Endothelial cell of umbilical vein (primary cell): ENCODE results near the gene BABAM2. TPM values are rescaled to one million over a fixed set of nuclear protein-coding genes. Genes with fewer than 3 reads are reported as not detected.

Experiments
- BruUV-seq: library from RNA; stranded (reverse); fragments of 400-500 nt; replicated peaks from 2 replicates; lab custom pipeline; 2021; lab: Mats Ljungman, UMichigan
- CTCF ChIA-PET: fragments of 300-600, 350-600 bp; sonication (Branson Sonifier 250); formaldehyde crosslinking; loops from one replicate; lab custom pipeline; 2021; ENCODE audit warnings: antibody characterized with exemption, inconsistent platforms; lab: Charles Lee
- POLR2A ChIA-PET: fragments of 300-600, 350-600 bp; sonication (Branson Sonifier 250); formaldehyde crosslinking; loops from one replicate; lab custom pipeline; 2021; ENCODE audit warnings: antibody characterized with exemption, inconsistent platforms; lab: Charles Lee
- DNase-seq: peaks from one replicate; pipeline ENCODE4 v3.0.0-alpha.2; 2011; ENCODE audit warnings: low read depth, low spot score
- FAIRE-seq: peaks from 2 replicates; lab custom pipeline; 2011; peaks lifted over from hg19 to GRCh38; lab: Jason Lieb, UNC
- H2AFZ ChIP-seq: 2 replicates; pipeline ENCODE4 v1.6.0; 2012; ENCODE audit warnings: low read depth, low read length, control low read depth, inconsistent platforms
- H3K27ac ChIP-seq: 2 replicates; pipeline ENCODE4 v1.5.1; 2011; ENCODE audit warnings: low read depth, mild to moderate bottlenecking, control low read depth, low read length, moderate library complexity; ENCODE audit not compliant: insufficient read depth
- H3K27me3 ChIP-seq, 2 experiments: 2 replicates each; pipeline versions ENCODE4 v1.6.0 to v1.6.1; 2011; ENCODE audit warnings: low read length in 2 of 2, mixed read lengths in 1 of 2; ENCODE audit not compliant: control insufficient read depth in 2 of 2, insufficient read depth in 2 of 2
- H3K36me3 ChIP-seq, 2 experiments: 2 replicates in 1 of 2; 3 replicates in 1 of 2; pipeline ENCODE4 v1.5.1; 2011; ENCODE audit warnings: low read length in 2 of 2, mild to moderate bottlenecking in 1 of 2, moderate library complexity in 1 of 2; ENCODE audit not compliant: control insufficient read depth in 2 of 2, insufficient read depth in 2 of 2; ENCODE audit errors: extremely low read depth in 1 of 2
- H3K4me1 ChIP-seq: 3 replicates; pipeline ENCODE4 v1.5.1; 2011; ENCODE audit warnings: mild to moderate bottlenecking, low read length; ENCODE audit not compliant: control insufficient read depth, insufficient read depth; ENCODE audit errors: extremely low read depth
- H3K4me2 ChIP-seq: 2 replicates; pipeline ENCODE4 v1.6.1; 2011; ENCODE audit warnings: low read length, control low read depth, mixed read lengths; ENCODE audit not compliant: insufficient read depth
- H3K4me3 ChIP-seq, 3 experiments: fragments of 200-600 bp in 1 of 3; sonication (generic), shearing (Covaris generic) in 1 of 3; replicated peaks in 1 of 3; 2 replicates each; pipeline ENCODE4 v1.5.1; 2011 to 2016; ENCODE audit warnings: control low read depth in 3 of 3, low read length in 3 of 3, mild to moderate bottlenecking in 2 of 3, inconsistent platforms in 1 of 3, low read depth in 1 of 3, moderate library complexity in 1 of 3; ENCODE audit not compliant: insufficient read depth in 1 of 3
- H3K79me2 ChIP-seq: 2 replicates; pipeline ENCODE4 v1.6.0; 2012; ENCODE audit warnings: low read length, inconsistent platforms; ENCODE audit not compliant: control insufficient read depth, insufficient read depth
- H3K9ac ChIP-seq: replicated peaks from 2 replicates; pipeline ENCODE3; 2011; ENCODE audit warnings: low read length, control low read depth; ENCODE audit not compliant: insufficient read depth; ENCODE audit errors: extremely low read depth
- H3K9me1 ChIP-seq: replicated peaks from 3 replicates; pipeline ENCODE4 v1.6.0; 2011; ENCODE audit warnings: mild to moderate bottlenecking, low read length; ENCODE audit not compliant: control insufficient read depth, insufficient read depth; ENCODE audit errors: extremely low read depth
- H3K9me3 ChIP-seq: replicated peaks from 2 replicates; pipeline ENCODE4 v1.5.1; 2012; ENCODE audit warnings: low read length, inconsistent platforms; ENCODE audit not compliant: control insufficient read depth, insufficient read depth
- H4K20me1 ChIP-seq: replicated peaks from 2 replicates; pipeline ENCODE3; 2011; ENCODE audit warnings: mild to moderate bottlenecking, low read length; ENCODE audit not compliant: control insufficient read depth, insufficient read depth; ENCODE audit errors: extremely low read depth
- EZH2 ChIP-seq: IDR thresholded peaks from 2 replicates; pipeline ENCODE4 v1.6.1; 2012; ENCODE audit warnings: borderline replicate concordance, low read depth, mild to moderate bottlenecking, moderate library complexity, low read length, inconsistent platforms; ENCODE audit not compliant: severe bottlenecking
- FOS ChIP-seq: IDR thresholded peaks from 2 replicates; pipeline ENCODE4 v1.6.1; 2011; ENCODE audit warnings: mild to moderate bottlenecking, low read length, moderate library complexity, borderline replicate concordance; ENCODE audit not compliant: insufficient read depth
- GATA2 ChIP-seq: IDR thresholded peaks from 2 replicates; pipeline ENCODE4 v1.7.0; 2011; ENCODE audit warnings: low read depth, mild to moderate bottlenecking, moderate library complexity, mixed read lengths, low read length; ENCODE audit not compliant: insufficient read length, insufficient read depth
- JUN ChIP-seq: IDR thresholded peaks from 2 replicates; pipeline ENCODE4 v1.6.1; 2011; ENCODE audit warnings: borderline replicate concordance, low read depth; ENCODE audit not compliant: insufficient read length, insufficient read depth
- MYC ChIP-seq: IDR thresholded peaks from one replicate; pipeline ENCODE4 v1.6.1; 2011; ENCODE audit warnings: mild to moderate bottlenecking, low read depth, low read length
- POLR2A ChIP-seq: IDR thresholded peaks from 2 replicates; pipeline ENCODE4 v1.6.1; 2012; ENCODE audit warnings: low read depth, mild to moderate bottlenecking, control low read depth, low read length
- POLR2AphosphoS5 ChIP-seq: IDR thresholded peaks from 2 replicates; pipeline ENCODE4 v1.6.1; 2012; ENCODE audit warnings: low read depth, mild to moderate bottlenecking, control low read depth, low read length, moderate library complexity; ENCODE audit not compliant: insufficient read depth
- dilution Hi-C: fragments of 300-500 bp; cut with MboI; formaldehyde crosslinking; loops from one replicate; pipeline ENCODE4 v1.15.0; 2019; ENCODE audit warnings: low sequenced_read_pairs; ENCODE audit not compliant: extremely low pct_ligation_motif_present
- intact Hi-C: fragments of 100-400 bp; cut with micrococcal nuclease; formaldehyde crosslinking; loops from one replicate; pipeline ENCODE4 v1.10.0; 2022
- polyA plus RNA-seq, 4 experiments: library from polyadenylated mRNA; depleted of rRNA in 3 of 4; stranded (reverse) in 3 of 4; unstranded in 1 of 4; fragments of >200 nt; gene quantifications; 2 replicates each; pipeline versions ENCODE4 v1.2.1 to v1.2.3, GENCODE V29; 2011 to 2012; ENCODE audit warnings: missing spikeins in 1 of 4
- total RNA-seq: library from RNA; stranded (reverse); gene quantifications from 2 replicates; pipeline ENCODE4 v1.2.3, GENCODE V29; 2021
- TF ChIP-seq, protein P1 (sequence below): IDR thresholded peaks from 2 replicates; pipeline ENCODE4 v1.6.1; 2011; ENCODE audit not compliant: insufficient read depth, insufficient read length
- TF ChIP-seq, protein P2 (sequence below), 2 donors: IDR thresholded peaks; 1 replicate in 1 of 2; 2 replicates in 1 of 2; pipeline ENCODE4 v1.5.1; 2011; ENCODE audit warnings: low read length in 2 of 2, mild to moderate bottlenecking in 2 of 2, moderate library complexity in 2 of 2, control low read depth in 1 of 2, inconsistent platforms in 1 of 2, low read depth in 1 of 2; ENCODE audit not compliant: insufficient read depth in 1 of 2; ENCODE audit errors: extremely low read depth in 1 of 2

BABAM2 gene
- total and polyA plus RNA-seq, 2 donors (not counting 3 experiments of a cell fraction or from before 2014, with no cell fraction given): 19.9 to 27.6 TPM

DNA sequence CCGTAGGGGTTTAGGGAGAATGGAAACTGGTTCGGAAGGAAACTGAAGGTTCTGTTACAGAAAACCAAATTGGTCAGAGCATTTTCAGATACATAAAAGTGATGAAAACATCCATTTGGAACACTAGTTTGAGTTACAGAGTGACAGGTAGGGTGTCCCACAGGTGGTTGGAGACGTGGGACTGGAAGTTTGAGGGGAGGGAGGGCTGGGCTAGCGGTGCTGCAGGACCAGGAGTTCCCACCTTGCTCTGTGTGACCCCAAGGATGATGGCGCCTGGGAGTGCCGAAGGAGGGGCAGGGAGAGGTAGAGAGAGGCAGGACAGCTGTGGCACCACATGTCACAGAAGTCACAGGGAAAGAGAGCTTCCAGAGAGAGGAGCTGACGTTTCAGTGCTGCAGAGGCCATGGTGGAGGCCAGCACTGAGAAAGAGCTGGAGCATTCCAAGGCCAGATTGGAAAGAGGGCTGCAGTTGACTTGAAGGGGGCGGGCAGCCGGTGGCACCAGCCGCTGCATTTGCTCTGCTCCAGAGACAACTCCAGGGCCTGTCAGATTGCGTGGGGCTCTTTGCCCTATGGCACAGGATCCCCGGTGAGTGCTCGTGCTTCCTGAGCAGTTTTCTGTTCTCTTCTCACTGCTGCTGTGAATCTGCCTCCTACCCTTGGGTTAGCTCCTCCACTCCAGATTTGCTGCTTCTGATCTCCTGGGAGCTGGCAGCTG is 445.9 kb downstream of the BABAM2 start:
- H3K9me3 ChIP-seq: no peaks in the 10 kb centered on the region
- POLR2A ChIA-PET: no interaction called here
- FAIRE-seq (no peak), DNase-seq (no peak)
- no peak overlapping the region for H2AFZ ChIP-seq
- TF ChIP-seq, protein P1, sequence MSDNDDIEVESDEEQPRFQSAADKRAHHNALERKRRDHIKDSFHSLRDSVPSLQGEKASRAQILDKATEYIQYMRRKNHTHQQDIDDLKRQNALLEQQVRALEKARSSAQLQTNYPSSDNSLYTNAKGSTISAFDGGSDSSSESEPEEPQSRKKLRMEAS: no peak
- TF ChIP-seq, protein P2, sequence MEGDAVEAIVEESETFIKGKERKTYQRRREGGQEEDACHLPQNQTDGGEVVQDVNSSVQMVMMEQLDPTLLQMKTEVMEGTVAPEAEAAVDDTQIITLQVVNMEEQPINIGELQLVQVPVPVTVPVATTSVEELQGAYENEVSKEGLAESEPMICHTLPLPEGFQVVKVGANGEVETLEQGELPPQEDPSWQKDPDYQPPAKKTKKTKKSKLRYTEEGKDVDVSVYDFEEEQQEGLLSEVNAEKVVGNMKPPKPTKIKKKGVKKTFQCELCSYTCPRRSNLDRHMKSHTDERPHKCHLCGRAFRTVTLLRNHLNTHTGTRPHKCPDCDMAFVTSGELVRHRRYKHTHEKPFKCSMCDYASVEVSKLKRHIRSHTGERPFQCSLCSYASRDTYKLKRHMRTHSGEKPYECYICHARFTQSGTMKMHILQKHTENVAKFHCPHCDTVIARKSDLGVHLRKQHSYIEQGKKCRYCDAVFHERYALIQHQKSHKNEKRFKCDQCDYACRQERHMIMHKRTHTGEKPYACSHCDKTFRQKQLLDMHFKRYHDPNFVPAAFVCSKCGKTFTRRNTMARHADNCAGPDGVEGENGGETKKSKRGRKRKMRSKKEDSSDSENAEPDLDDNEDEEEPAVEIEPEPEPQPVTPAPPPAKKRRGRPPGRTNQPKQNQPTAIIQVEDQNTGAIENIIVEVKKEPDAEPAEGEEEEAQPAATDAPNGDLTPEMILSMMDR (IDR thresholded peaks at IDR 0.05; ENCODE audit: extremely low read depth in 1 of 2, insufficient read depth in 1 of 2, low read depth in 1 of 2, low read length in 2 of 2): no peak
- TF ChIP-seq GATA2: no peak
- TF ChIP-seq EZH2: no peak
- no peak for TF ChIP-seq FOS
- TF ChIP-seq MYC: no peak
- no peak for TF ChIP-seq POLR2AphosphoS5
- TF ChIP-seq POLR2A: no peak
- TF ChIP-seq JUN: no peak
- intact Hi-C loops (no loop called here), dilution Hi-C loops (no loop called here)
- H3K9me1 ChIP-seq: no peaks in the 10 kb centered on the region
- H3K4me2 ChIP-seq: no peak overlapping the region
- BruUV-seq: no TSS peak
- no peak overlapping the region for H3K4me3 ChIP-seq
- H3K4me1 ChIP-seq: peaks cover 9% of the 10 kb centered on the region
- no peaks in the 10 kb centered on the region for H4K20me1 ChIP-seq
- CTCF ChIA-PET: no interaction called here
- no peaks in the 10 kb centered on the region for H3K79me2 ChIP-seq
- no peak overlapping the region for H3K9ac ChIP-seq
- H3K27me3 ChIP-seq: no peaks in the 10 kb centered on the region
- H3K27ac ChIP-seq: no peak overlapping the region
- H3K36me3 ChIP-seq: no peaks in the 10 kb centered on the region
